Spinal cord (tissue), 10 donors: ENCODE results near the gene ASB7. TPM values are rescaled to one million over a fixed set of nuclear protein-coding genes. Genes with fewer than 3 reads are reported as not detected.

Experiments used
- DNase-seq, 6 donors: peaks; one replicate each; pipeline versions ENCODE4 v3.0.0 to v3.0.0-alpha.2; 2013 to 2015; ENCODE audit warnings: low spot score in 6 of 6, low read depth in 4 of 6
- H3K27ac ChIP-seq: one replicate; pipeline ENCODE4 v1.5.1; 2013; ENCODE audit warnings: low read depth, low read length, control low read depth
- H3K27me3 ChIP-seq: one replicate; pipeline ENCODE4 v1.6.1; 2013; ENCODE audit warnings: low read length; ENCODE audit not compliant: control insufficient read depth, insufficient read depth
- H3K36me3 ChIP-seq: one replicate; pipeline ENCODE4 v1.6.1; 2013; ENCODE audit warnings: low read length; ENCODE audit not compliant: control insufficient read depth, insufficient read depth
- H3K4me1 ChIP-seq: one replicate; pipeline ENCODE4 v1.6.1; 2013; ENCODE audit warnings: low read length; ENCODE audit not compliant: control insufficient read depth, insufficient read depth
- H3K4me3 ChIP-seq: one replicate; pipeline ENCODE4 v1.5.1; 2013; ENCODE audit warnings: low read depth, low read length, control low read depth
- H3K9me3 ChIP-seq: one replicate; pipeline ENCODE4 v1.6.1; 2013; ENCODE audit warnings: low read length; ENCODE audit not compliant: control insufficient read depth, insufficient read depth
- whole genome bisulfite sequencing: methylation state at CpG from one replicate; pipeline ENCODE4 v1.1.5; 2013; ENCODE audit warnings: missing lambda C conversion rate; ENCODE audit not compliant: insufficient coverage; 5-methylcytosine and 5-hydroxymethylcytosine counted together
- polyA plus RNA-seq, 2 donors: library from polyadenylated mRNA; unstranded; fragments of 120-200 nt; gene quantifications; one replicate each; pipeline ENCODE4 v1.2.1, GENCODE V29; 2013; ENCODE audit not compliant: insufficient read length in 2 of 2
- total RNA-seq, 2 donors: library from RNA; depleted of rRNA in 1 of 2; stranded (reverse); fragments of 120-200 nt in 1 of 2; fragments of >200 nt in 1 of 2; gene quantifications; one replicate each; pipeline versions ENCODE4 v1.2.3 to v1.2.4, GENCODE V29; 2013 to 2014
- donor health status: healthy.

ASB7 gene
- total and polyA plus RNA-seq, 4 donors = 7.7 to 13.8 (median 11.9) TPM

DNA sequence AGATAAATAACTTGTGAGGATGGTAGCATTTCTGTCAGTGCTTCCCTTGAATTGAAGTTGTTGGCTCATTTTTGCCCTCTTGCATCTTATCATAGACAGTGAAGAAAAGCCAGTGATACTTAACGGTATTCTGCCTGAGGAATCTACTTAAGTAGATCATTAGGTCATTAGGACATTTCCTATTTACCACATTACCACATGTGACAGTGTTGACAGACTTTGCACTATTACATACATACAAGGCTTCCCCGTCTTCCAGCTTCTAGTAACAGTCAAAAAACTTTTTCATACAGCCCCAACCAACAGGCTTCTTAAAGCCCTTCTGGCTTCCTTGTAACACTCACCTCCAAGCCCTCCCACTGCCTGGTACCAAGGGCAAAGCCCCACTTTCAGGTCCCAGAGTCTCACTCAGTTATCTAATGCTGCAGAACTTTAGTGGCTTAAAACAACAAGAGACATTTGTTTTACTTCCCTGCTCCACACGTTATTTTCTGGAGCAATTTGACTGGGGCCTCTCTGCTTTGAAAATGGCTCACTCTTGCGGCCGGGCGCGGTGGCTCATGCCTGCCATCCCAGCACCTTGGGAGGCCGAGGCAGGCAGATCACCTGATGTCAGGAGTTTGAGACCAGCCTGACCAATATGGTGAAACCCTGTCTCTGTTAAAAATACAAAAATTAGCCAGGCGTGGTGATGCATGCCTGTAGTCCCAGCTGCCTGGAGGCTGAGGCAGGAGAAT lies 40.0 kb downstream of the ASB7 start:
- Histone ChIP-seq H3K9me3 (no peaks in the 10 kb centered on the region), H3K4me1 (peaks cover 2% of the 10 kb centered on the region), H3K36me3 (no peaks in the 10 kb centered on the region), H3K4me3 (no peak overlapping the region), H3K27me3 (no peaks in the 10 kb centered on the region), H3K27ac (no peak overlapping the region)
- WGBS = 82% methylated on average over 8 of the region's 9 CpGs
- no peak for DNase-seq

DNA sequence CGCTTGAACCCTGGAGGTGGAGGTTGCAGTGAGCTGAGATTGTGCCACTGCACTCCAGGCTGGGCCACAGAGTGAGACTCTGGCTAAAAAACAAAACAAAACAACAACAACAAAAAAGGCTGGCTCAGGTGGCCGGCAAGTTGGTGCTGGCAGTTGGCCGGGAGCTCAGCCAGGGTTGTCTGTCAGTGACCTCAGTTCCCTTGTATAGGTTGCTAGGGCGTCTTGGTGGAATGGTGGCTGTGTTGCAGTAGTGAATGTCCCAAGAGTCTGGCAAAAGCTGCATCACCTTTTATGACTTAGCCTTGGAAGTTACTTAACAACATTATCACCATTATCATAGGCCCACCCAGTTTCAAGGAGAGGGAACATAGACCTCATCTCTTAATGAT lies 40.6 kb downstream of the ASB7 start:
- H3K27ac ChIP-seq = no peak overlapping the region
- no peaks in the 10 kb centered on the region for H3K36me3 ChIP-seq
- no peaks in the 10 kb centered on the region for H3K9me3 ChIP-seq
- H3K4me3 ChIP-seq = no peak overlapping the region
- H3K4me1 ChIP-seq = peaks cover 2% of the 10 kb centered on the region
- H3K27me3 ChIP-seq = no peaks in the 10 kb centered on the region
- no peak for DNase-seq
- 10% methylated on average over 2 of the region's 4 CpGs for WGBS

DNA sequence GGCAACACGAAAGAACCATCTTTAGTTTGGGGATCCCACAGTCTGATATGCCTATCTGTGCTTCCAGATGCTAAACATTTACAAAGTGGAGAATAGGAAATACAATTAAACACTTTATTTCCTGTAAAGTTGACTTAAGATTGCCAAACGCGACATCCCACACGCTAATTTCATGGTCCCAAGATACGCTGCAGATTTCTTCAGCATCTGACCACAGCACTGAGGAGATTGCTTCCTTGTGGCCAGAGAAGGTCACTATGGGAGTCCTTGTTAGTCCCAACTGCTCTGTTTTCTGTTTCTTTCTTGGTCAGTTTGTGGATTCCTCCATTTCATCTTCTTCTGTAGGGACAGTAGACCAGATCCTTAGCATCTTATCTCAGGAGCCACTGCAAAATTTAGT lies 43.3 kb downstream of the ASB7 start:
- no peaks in the 10 kb centered on the region for H3K27me3 ChIP-seq
- peaks cover 2% of the 10 kb centered on the region for H3K4me1 ChIP-seq
- no peak overlapping the region for H3K27ac ChIP-seq
- no peaks in the 10 kb centered on the region for H3K36me3 ChIP-seq
- H3K4me3 ChIP-seq = no peak overlapping the region
- no peak for DNase-seq
- 95% methylated on average over 4 of the region's 5 CpGs for WGBS
- no peaks in the 10 kb centered on the region for H3K9me3 ChIP-seq

GRCh38 chr15:100648951-100649350 lies 46.6 kb downstream of the ASB7 start:
- DNase-seq = no peak
- Histone ChIP-seq H3K36me3 (no peaks in the 10 kb centered on the region), H3K27ac (no peak overlapping the region), H3K4me3 (no peak overlapping the region), H3K4me1 (no peaks in the 10 kb centered on the region), H3K9me3 (no peaks in the 10 kb centered on the region), H3K27me3 (no peaks in the 10 kb centered on the region)
- 84% methylated on average over 4 of the region's 8 CpGs for WGBS

DNA sequence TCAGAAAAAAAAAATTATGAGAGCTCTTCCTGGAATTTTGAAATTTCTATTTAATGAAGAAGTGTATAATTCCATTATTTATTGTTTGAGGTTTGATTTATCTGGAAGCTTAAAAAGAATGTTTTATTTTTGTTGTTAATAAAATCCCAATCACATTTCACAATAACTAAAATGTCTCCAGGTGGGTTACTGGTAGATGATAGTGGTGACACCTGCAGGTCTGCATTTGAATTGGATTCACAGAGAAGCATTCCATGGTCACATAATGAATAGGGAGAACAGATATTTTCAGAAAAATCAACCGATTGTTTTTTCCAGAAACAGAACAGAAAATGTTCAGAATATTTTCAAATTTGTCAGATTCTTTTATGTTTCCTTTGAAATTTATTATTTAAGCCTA lies 48.3 kb downstream of the ASB7 start:
- Histone ChIP-seq H3K27me3 (no peaks in the 10 kb centered on the region), H3K36me3 (no peaks in the 10 kb centered on the region), H3K4me1 (no peaks in the 10 kb centered on the region), H3K9me3 (no peaks in the 10 kb centered on the region), H3K27ac (no peak overlapping the region), H3K4me3 (no peak overlapping the region)
- peak in 1 of 6 donors; percentile 51 for DNase-seq
- no CpG with 5 or more reads among the region's 1 CpG for WGBS

DNA sequence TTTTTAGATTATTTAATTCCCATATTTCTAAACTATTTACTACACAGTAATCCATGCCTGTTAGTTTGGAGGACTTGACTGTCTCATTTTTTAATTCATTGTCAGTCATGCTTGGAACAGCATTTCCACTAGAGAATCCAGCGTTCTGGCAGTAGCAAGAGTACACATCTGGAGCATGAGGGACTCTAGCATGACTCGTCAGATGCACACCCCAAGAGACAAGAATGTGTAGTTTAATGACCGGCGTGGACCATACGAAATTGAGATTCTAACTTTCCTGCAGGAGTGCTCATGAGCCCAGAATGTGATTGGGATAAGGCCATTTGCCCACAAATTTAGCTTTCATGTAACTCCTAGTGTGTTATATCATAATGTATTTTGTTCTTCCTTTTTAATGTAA lies 48.9 kb downstream of the ASB7 start:
- no peak for DNase-seq
- no CpG with 5 or more reads among the region's 5 CpGs for WGBS
- H3K4me1 ChIP-seq = no peaks in the 10 kb centered on the region
- no peak overlapping the region for H3K4me3 ChIP-seq
- H3K27me3 ChIP-seq = no peaks in the 10 kb centered on the region
- no peak overlapping the region for H3K27ac ChIP-seq
- no peaks in the 10 kb centered on the region for H3K36me3 ChIP-seq
- H3K9me3 ChIP-seq = no peaks in the 10 kb centered on the region

GRCh38 chr15:100652116-100652515 lies 49.7 kb downstream of the ASB7 start:
- H3K36me3 ChIP-seq = no peaks in the 10 kb centered on the region
- 58% methylated on average over 2 of the region's 2 CpGs for WGBS
- no peaks in the 10 kb centered on the region for H3K9me3 ChIP-seq
- H3K4me3 ChIP-seq = no peak overlapping the region
- H3K27ac ChIP-seq = peak overlapping the region; percentile 37
- H3K4me1 ChIP-seq = no peaks in the 10 kb centered on the region
- no peak for DNase-seq
- H3K27me3 ChIP-seq = no peaks in the 10 kb centered on the region

GRCh38 chr15:100653608-100654007 lies 51.2 kb downstream of the ASB7 start:
- H3K4me3 ChIP-seq = no peak overlapping the region
- H3K4me1 ChIP-seq = no peaks in the 10 kb centered on the region
- H3K27ac ChIP-seq = no peak overlapping the region
- peak in 1 of 6 donors; percentile 40 for DNase-seq
- no peaks in the 10 kb centered on the region for H3K36me3 ChIP-seq
- H3K9me3 ChIP-seq = no peaks in the 10 kb centered on the region
- no peaks in the 10 kb centered on the region for H3K27me3 ChIP-seq
- WGBS = no CpG with 5 or more reads among the region's 1 CpG

DNA sequence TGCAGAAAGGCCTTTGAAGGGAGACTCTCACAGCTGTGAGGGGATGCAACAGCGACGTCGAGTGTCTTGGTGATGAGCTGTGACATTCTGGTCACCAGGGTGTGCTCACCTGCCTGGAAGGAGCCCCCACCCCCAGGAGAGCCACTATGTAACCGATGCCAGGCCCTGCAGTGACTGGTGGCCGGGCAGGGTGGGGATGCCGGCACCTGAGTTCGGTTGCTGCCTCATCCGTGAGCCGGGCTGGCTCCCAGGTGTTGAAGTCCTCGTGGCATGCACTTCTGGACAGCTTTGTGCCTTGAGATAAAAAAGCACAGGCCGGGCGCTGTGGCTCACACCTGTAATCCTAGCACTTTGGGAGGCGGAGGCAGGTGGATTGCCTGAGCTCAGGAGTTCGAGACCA lies 56.5 kb downstream of the ASB7 start:
- peaks cover 5% of the 10 kb centered on the region for H3K27me3 ChIP-seq
- no peaks in the 10 kb centered on the region for H3K36me3 ChIP-seq
- DNase-seq = no peak
- no peak overlapping the region for H3K4me3 ChIP-seq
- H3K27ac ChIP-seq = no peak overlapping the region
- H3K4me1 ChIP-seq = peaks cover 16% of the 10 kb centered on the region
- WGBS = 88% methylated on average over 14 of the region's 14 CpGs
- no peaks in the 10 kb centered on the region for H3K9me3 ChIP-seq

DNA sequence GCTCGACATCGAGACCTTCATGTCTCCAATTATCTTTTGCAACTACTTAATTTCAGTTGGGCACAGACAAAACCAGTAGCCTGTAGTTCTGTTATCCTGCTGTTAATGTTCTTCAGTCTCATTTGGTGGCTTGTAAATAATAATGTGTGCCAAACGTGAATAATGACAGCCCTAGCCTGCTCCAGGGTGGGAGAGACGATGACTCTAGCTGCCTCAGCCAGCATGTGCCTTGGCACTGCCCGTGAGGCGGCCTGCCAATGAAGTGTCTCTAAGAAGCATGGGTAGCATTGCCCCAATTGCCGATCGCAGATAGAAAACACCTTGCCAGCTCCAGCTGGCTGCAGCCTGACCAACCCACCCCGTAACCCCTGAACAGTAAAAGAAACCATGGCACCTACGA lies 58.8 kb downstream of the ASB7 start:
- H3K9me3 ChIP-seq = no peaks in the 10 kb centered on the region
- 60% methylated on average over 8 of the region's 10 CpGs for WGBS
- H3K27ac ChIP-seq = no peak overlapping the region
- H3K36me3 ChIP-seq = no peaks in the 10 kb centered on the region
- H3K4me3 ChIP-seq = no peak overlapping the region
- peaks cover 5% of the 10 kb centered on the region for H3K27me3 ChIP-seq
- peak in 3 of 6 donors; percentile 10 to 74 (median 71) for DNase-seq
- peaks cover 18% of the 10 kb centered on the region for H3K4me1 ChIP-seq
